ENCODE results near the gene MRC2. TPM values are rescaled to one million over a fixed set of nuclear protein-coding genes. Genes with fewer than 3 reads are reported as not detected.

MRC2 gene
- total RNA-seq, 2 experiments from 2014 or later: 10.5 to 11.3 TPM

DNA sequence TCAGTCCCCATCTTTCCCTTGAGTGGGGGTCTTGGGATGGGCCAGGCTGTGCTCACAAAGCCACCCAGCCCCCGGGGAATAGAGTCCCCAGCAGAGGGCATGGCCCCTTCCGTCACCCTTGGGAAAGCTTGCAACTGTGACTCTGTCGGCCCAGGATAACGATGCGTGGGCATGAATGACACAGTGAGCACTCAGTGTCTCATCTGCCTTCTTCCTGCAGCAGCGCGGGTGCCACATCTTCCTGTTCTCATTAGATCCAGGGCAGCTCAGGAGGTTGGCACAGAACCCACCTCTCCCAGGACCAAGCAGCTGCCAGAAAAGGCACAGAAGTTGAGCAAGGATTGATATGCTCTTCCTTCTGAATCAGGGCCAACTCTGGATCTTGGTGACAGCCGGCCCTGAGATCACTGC lies 84.7 kb downstream of the MRC2 start:
- intact Hi-C loops (cut with DNase I, micrococcal nuclease): no loop called here
- Mint-ChIP-seq H3K36me3 (ENCODE audit: low read depth) (no peaks in the 10 kb centered on the region), H3K4me3 (no peak overlapping the region), H3K27me3 (peaks cover 29% of the 10 kb centered on the region), H3K4me1 (no peaks in the 10 kb centered on the region), H3K9me3 (ENCODE audit: low read depth) (no peaks in the 10 kb centered on the region), H3K27ac (no peak overlapping the region)
- DNase-seq (no peak), ATAC-seq (no peak)
- CTCF ChIA-PET: interaction anchor here (1.3 kb wide), 1 partner anchor 12 kb away, joined by 4 read pairs; no protein-coding TSS in a partner anchor
- POLR2A ChIA-PET: no interaction called here

- no peak for ATAC-seq
- peaks cover 30% of the 10 kb centered on the region for H3K27me3 Mint-ChIP-seq
These were observed 85.8 kb downstream of the MRC2 start for GRCh38 chr17:62713086-62713881.

GRCh38 chr17:62714016-62714777 lies 86.7 kb downstream of the MRC2 start:
- Mint-ChIP-seq H3K27ac (no peak overlapping the region), H3K9me3 (ENCODE audit: low read depth) (no peaks in the 10 kb centered on the region), H3K4me1 (peaks cover 11% of the 10 kb centered on the region), H3K4me3 (no peak overlapping the region), H3K36me3 (ENCODE audit: low read depth) (no peaks in the 10 kb centered on the region), H3K27me3 (peaks cover 33% of the 10 kb centered on the region)
- DNase-seq: no peak
- ATAC-seq: no peak
- ChIA-PET CTCF (no interaction called here), POLR2A (no interaction called here)
- intact Hi-C loops (cut with DNase I, micrococcal nuclease): no loop called here

More at GRCh38 chr17:62713086-62713881, 85.8 kb downstream of the MRC2 start:
- H3K9me3 Mint-ChIP-seq (ENCODE audit: low read depth): no peaks in the 10 kb centered on the region
- H3K36me3 Mint-ChIP-seq (ENCODE audit: low read depth): no peaks in the 10 kb centered on the region
- no peak for DNase-seq
- no peak overlapping the region for H3K27ac Mint-ChIP-seq
- peaks cover 4% of the 10 kb centered on the region for H3K4me1 Mint-ChIP-seq
- intact Hi-C loops (cut with DNase I, micrococcal nuclease): no loop called here
- H3K4me3 Mint-ChIP-seq: no peak overlapping the region
- ChIA-PET CTCF (interaction anchor here (0.6 kb wide), 1 partner anchor 1478 kb away, joined by 3 read pairs; no protein-coding TSS in a partner anchor), POLR2A (no interaction called here)

DNA sequence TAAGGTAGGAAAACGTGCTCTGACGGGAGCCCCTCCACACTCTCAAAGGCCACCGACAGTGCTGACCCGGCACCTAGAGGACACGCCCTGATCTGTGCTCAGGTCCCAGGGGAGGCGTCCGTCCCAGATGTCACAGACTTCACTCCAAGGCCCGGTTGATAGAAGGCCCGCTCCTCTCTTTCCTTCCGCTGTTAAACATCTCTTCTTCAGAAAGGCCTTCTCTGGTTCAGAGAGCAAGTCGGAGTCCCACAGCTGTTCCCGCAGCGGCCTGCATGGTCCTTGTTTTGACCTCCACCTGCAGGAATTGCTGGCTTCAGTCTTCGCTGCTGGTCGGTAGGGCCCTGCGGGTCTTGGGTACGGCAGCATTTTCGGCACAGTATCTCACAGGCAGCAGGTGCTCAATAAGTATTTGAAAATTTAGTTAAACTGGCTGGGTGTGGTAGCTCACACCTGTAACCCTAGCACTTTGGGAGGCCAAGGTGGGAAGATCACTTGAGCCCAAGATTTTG lies 88.5 kb downstream of the MRC2 start:
- H3K27me3 Mint-ChIP-seq: peaks cover 38% of the 10 kb centered on the region
- no peak for DNase-seq
- H3K4me3 Mint-ChIP-seq: no peak overlapping the region
- ChIA-PET POLR2A (no interaction called here), CTCF (no interaction called here)
- H3K27ac Mint-ChIP-seq: no peak overlapping the region
- no peaks in the 10 kb centered on the region for H3K9me3 Mint-ChIP-seq (ENCODE audit: low read depth)
- no peaks in the 10 kb centered on the region for H3K36me3 Mint-ChIP-seq (ENCODE audit: low read depth)
- no peak for ATAC-seq
- intact Hi-C loops (cut with DNase I, micrococcal nuclease): no loop called here
- peaks cover 17% of the 10 kb centered on the region for H3K4me1 Mint-ChIP-seq

DNA sequence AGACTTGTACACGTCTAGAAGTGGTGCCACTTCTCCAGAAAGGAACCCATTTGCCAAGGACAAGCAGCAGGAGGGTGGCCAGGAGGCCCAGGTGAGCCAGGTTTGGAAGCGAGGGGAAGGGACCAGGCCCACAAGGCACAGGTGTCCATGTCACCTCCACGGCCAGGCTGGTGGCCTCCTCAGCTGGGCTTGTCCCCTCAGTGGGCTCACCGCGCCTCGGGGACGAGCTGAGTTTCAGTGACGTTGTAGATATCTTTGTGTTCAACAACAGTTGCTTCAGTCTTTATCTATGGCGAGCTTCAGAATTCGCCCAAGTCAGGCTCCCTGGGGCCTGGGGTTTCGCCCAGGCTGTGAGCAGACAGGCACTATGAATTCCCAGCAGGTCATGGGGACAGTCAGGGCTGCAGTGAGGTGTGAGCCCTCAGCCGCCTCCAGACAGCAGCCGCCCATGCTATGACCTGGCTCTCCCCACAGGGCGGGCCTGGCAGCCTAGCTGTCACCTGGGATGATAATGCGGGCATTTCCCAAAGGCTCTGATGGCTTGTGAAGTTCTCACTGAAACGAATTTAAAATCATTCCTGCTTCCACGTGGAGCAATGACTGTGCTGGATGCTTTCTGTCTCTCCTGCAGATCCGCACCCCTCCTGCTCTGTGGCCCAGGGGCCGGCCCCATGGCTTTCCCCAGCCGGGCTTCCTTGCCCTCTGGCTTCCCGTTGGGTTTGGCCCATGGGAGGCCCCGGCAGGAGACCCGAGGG lies 89.5 kb downstream of the MRC2 start:
- intact Hi-C loops (cut with DNase I, micrococcal nuclease): no loop called here
- POLR2A ChIA-PET: no interaction called here
- CTCF ChIA-PET: interaction anchor here (1.1 kb wide), 1 partner anchor 14 kb away, joined by 3 read pairs; no protein-coding TSS in a partner anchor
- ATAC-seq (no peak), DNase-seq (no peak)
- Mint-ChIP-seq H3K27me3 (peaks cover 37% of the 10 kb centered on the region), H3K36me3 (ENCODE audit: low read depth) (no peaks in the 10 kb centered on the region), H3K4me1 (peaks cover 17% of the 10 kb centered on the region), H3K27ac (no peak overlapping the region), H3K4me3 (no peak overlapping the region), H3K9me3 (ENCODE audit: low read depth) (no peaks in the 10 kb centered on the region)

- H3K9me3 Mint-ChIP-seq (ENCODE audit: low read depth): no peaks in the 10 kb centered on the region
- no peaks in the 10 kb centered on the region for H3K36me3 Mint-ChIP-seq (ENCODE audit: low read depth)
- no peak overlapping the region for H3K27ac Mint-ChIP-seq
- no peak for DNase-seq
- POLR2A ChIA-PET: no interaction called here
- no peak for ATAC-seq
- no peak overlapping the region for H3K4me3 Mint-ChIP-seq
- peaks cover 41% of the 10 kb centered on the region for H3K27me3 Mint-ChIP-seq
- intact Hi-C loops (cut with DNase I, micrococcal nuclease): no loop called here
- peaks cover 18% of the 10 kb centered on the region for H3K4me1 Mint-ChIP-seq
- CTCF ChIA-PET: interaction anchor here (1.1 kb wide), 1 partner anchor 14 kb away, joined by 3 read pairs; no protein-coding TSS in a partner anchor
These were observed 90.1 kb downstream of the MRC2 start for GRCh38 chr17:62717589-62717855.

DNA sequence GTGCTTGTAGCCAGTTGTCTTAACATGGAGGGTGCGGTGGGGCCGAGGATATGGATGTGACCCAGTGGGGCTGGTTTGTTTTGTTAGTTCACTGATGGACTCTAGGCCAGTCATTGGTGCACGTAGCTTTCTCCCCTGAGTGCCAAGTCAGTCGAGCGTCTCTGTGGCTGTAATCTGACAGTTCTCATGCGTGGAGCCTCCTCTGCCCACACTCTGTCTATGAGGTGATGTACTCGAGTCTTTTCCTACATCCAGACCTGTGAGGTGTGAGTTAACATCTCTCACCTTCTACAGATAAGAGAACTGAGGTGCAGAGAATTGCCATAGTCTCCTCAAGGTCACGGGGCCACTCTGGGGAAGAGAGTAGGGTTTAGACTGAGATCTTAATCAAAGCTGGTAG lies 90.4 kb downstream of the MRC2 start:
- intact Hi-C loops (cut with DNase I, micrococcal nuclease): no loop called here
- no peak for DNase-seq
- Mint-ChIP-seq H3K4me1 (peaks cover 19% of the 10 kb centered on the region), H3K4me3 (no peak overlapping the region), H3K9me3 (ENCODE audit: low read depth) (no peaks in the 10 kb centered on the region), H3K27ac (no peak overlapping the region), H3K27me3 (peaks cover 43% of the 10 kb centered on the region), H3K36me3 (ENCODE audit: low read depth) (no peaks in the 10 kb centered on the region)
- ChIA-PET CTCF (no interaction called here), POLR2A (no interaction called here)
- no peak for ATAC-seq

- Mint-ChIP-seq H3K27ac (no peak overlapping the region), H3K9me3 (ENCODE audit: low read depth) (no peaks in the 10 kb centered on the region), H3K4me3 (no peak overlapping the region), H3K4me1 (peaks cover 20% of the 10 kb centered on the region), H3K36me3 (ENCODE audit: low read depth) (no peaks in the 10 kb centered on the region), H3K27me3 (peaks cover 43% of the 10 kb centered on the region)
- ATAC-seq: peak; percentile 84
- intact Hi-C loops (cut with DNase I, micrococcal nuclease): no loop called here
- ChIA-PET CTCF (no interaction called here), POLR2A (no interaction called here)
- peak; percentile 60 for DNase-seq
These were observed 91.0 kb downstream of the MRC2 start for GRCh38 chr17:62718429-62718828.

- Mint-ChIP-seq H3K9me3 (ENCODE audit: low read depth) (no peaks in the 10 kb centered on the region), H3K36me3 (ENCODE audit: low read depth) (no peaks in the 10 kb centered on the region), H3K27me3 (peaks cover 44% of the 10 kb centered on the region), H3K4me1 (peaks cover 32% of the 10 kb centered on the region), H3K27ac (no peak overlapping the region), H3K4me3 (no peak overlapping the region)
- no peak for DNase-seq
- ChIA-PET POLR2A (no interaction called here), CTCF (no interaction called here)
- intact Hi-C loops (cut with DNase I, micrococcal nuclease): no loop called here
- no peak for ATAC-seq
These were observed 92.1 kb downstream of the MRC2 start for GRCh38 chr17:62719586-62719985.

GRCh38 chr17:62720126-62720850 lies 92.8 kb downstream of the MRC2 start:
- no peaks in the 10 kb centered on the region for H3K9me3 Mint-ChIP-seq (ENCODE audit: low read depth)
- ATAC-seq (no peak), DNase-seq (no peak)
- ChIA-PET POLR2A (no interaction called here), CTCF (interaction anchor here (2.5 kb wide), 1 partner anchor 20 kb away, joined by 5 read pairs; no protein-coding TSS in a partner anchor)
- peaks cover 43% of the 10 kb centered on the region for H3K27me3 Mint-ChIP-seq
- H3K4me3 Mint-ChIP-seq: no peak overlapping the region
- no peak overlapping the region for H3K27ac Mint-ChIP-seq
- intact Hi-C loops (cut with DNase I, micrococcal nuclease): loop anchor here in 1 of 2 experiments (5.0 kb wide), 1 partner anchor 298 kb away; the partner anchor contains the start of gene METTL2A
- H3K36me3 Mint-ChIP-seq (ENCODE audit: low read depth): no peaks in the 10 kb centered on the region
- peaks cover 39% of the 10 kb centered on the region for H3K4me1 Mint-ChIP-seq

- ChIA-PET POLR2A (interaction anchor here (0.6 kb wide), 1 partner anchor 259 kb away, joined by 6 read pairs; no protein-coding TSS in a partner anchor), CTCF (interaction anchor here (0.9 to 2.5 kb wide), 3 partner anchors 12 to 20 kb away, joined by 3 to 5 read pairs (median 3); no protein-coding TSS in a partner anchor)
- Mint-ChIP-seq H3K9me3 (ENCODE audit: low read depth) (peaks cover 2% of the 10 kb centered on the region), H3K27ac (no peak overlapping the region), H3K4me1 (peaks cover 40% of the 10 kb centered on the region), H3K4me3 (no peak overlapping the region), H3K27me3 (peaks cover 52% of the 10 kb centered on the region), H3K36me3 (ENCODE audit: low read depth) (no peaks in the 10 kb centered on the region)
- intact Hi-C loops (cut with DNase I, micrococcal nuclease): loop anchor here in 1 of 2 experiments (5.0 kb wide), 1 partner anchor 300 kb away; the partner anchor contains the start of gene METTL2A
- DNase-seq (no peak), ATAC-seq (no peak)
These were observed 95.2 kb downstream of the MRC2 start for GRCh38 chr17:62722625-62723024.
